ENCODE results near the gene PHF1.

PHF1 gene

DNA sequence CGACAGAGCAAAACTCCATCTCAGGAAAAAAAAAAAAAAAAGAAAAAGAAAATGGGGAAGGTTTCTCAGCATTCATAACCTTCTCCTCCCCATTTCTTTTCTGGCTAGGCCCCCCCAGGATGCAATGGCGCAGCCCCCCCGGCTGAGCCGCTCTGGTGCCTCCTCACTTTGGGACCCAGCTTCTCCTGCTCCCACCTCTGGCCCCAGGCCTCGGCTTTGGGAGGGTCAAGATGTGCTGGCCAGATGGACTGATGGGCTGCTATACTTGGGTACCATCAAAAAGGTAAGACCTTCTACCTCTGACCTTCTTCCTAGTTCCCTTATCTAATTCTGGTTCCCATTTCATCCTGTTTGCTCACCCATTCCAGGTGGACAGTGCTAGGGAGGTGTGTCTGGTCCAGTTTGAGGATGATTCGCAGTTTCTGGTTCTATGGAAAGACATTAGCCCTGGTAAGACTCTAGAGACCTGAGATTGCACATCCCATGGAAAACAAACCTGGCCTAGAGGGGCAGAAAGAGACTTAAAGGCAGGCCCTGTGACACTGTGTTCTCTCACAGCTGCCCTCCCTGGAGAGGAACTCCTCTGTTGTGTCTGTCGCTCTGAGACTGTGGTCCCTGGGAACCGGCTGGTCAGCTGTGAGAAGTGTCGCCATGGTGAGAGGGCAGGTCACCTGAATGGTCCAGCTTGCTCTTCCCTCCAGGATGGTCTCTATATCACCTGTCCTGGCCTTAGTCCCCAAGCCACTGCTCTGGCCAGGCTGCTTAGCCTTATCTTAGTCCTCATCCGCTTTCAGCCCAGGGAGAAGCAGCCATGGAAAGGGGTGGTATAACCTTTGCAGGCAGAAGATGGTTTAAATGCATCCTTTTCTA lies 1.6 kb downstream of the PHF1 start:
- H3K27ac ChIP-seq = peak overlapping the region; percentile 19 to 90
- TF ChIP-seq, protein P1, sequence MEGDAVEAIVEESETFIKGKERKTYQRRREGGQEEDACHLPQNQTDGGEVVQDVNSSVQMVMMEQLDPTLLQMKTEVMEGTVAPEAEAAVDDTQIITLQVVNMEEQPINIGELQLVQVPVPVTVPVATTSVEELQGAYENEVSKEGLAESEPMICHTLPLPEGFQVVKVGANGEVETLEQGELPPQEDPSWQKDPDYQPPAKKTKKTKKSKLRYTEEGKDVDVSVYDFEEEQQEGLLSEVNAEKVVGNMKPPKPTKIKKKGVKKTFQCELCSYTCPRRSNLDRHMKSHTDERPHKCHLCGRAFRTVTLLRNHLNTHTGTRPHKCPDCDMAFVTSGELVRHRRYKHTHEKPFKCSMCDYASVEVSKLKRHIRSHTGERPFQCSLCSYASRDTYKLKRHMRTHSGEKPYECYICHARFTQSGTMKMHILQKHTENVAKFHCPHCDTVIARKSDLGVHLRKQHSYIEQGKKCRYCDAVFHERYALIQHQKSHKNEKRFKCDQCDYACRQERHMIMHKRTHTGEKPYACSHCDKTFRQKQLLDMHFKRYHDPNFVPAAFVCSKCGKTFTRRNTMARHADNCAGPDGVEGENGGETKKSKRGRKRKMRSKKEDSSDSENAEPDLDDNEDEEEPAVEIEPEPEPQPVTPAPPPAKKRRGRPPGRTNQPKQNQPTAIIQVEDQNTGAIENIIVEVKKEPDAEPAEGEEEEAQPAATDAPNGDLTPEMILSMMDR (IDR thresholded peaks at IDR 0.05) = no peak

DNA sequence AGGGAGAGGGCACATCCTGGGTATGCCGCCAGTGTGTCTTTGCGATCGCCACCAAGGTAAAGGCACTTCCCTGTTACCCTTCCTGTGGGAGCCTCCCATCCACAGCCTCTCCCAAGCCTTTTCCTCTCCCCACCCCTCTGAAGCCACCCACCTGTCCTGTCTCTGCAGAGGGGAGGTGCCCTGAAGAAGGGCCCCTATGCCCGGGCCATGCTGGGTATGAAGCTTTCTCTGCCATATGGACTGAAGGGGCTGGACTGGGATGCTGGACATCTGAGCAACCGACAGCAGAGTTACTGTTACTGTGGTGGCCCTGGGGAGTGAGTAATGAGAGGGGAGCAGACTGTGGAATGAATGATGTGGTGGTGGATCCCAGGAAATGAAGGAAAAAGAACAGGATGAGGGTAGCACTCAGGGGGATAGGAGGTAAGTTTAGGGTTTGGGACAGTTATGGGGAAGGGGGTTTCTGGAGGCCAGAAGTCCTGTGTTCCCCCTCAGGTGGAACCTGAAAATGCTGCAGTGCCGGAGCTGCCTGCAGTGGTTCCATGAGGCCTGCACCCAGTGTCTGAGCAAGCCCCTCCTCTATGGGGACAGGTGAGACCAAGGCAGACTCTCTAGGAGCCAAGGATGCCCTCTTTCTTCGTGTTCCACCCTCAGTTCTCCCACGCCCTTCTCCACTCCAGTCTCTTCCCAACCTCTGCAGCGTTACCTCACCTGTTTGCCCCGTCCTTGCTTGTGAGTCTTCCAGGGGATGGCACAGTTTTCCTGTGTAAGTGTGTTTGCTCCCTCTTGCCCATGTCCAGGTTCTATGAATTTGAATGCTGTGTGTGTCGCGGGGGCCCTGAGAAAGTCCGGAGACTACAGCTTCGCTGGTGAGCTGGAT lies 2.7 kb downstream of the PHF1 start:
- no peak for DNase-seq (ENCODE audit: low spot score)
- Histone ChIP-seq H3K27ac (peak overlapping the region in 1 of 2 donors; percentile 19), H3K4me3 (no peak overlapping the region)
- TF ChIP-seq, protein P1 (IDR thresholded peaks at IDR 0.05) = no peak

More for the DNA sequence above, 1.6 kb downstream of the PHF1 start:
- no peak for DNase-seq (ENCODE audit: low spot score)
- H3K4me3 ChIP-seq = peak overlapping the region; percentile 95

DNA sequence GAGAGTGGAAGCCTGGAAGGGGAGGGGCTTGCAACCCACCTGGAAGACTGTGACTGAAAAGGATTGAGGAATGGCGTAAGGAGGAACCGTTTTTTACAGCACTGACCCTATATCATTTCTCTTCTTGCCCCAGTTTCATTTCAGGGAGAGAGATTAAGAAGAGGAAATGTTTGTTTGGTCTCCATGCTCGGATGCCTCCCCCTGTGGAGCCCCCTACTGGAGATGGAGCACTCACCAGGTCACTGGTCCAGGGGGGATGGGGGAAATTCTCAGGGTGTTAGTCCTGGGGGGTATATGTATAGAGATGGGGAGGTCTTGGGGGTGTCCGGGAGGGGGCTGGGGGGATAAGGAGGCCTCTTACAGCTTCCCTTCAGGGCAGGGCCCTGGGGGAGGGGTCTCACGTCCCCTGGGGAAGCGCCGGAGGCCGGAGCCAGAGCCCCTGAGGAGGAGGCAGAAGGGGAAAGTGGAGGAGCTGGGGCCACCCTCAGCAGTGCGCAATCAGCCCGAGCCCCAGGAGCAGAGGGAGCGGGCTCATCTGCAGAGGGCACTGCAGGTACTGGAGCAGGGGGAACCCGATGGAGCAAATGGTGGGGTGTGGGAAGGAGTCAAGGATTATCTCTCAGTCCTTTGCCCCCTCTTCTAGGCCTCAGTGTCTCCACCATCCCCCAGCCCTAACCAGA lies 3.9 kb downstream of the PHF1 start:
- DNase-seq (ENCODE audit: low spot score) = no peak
- no peak overlapping the region for H3K4me3 ChIP-seq
- H3K27ac ChIP-seq = no peak overlapping the region
- TF ChIP-seq, protein P1 (IDR thresholded peaks at IDR 0.05) = no peak

DNA sequence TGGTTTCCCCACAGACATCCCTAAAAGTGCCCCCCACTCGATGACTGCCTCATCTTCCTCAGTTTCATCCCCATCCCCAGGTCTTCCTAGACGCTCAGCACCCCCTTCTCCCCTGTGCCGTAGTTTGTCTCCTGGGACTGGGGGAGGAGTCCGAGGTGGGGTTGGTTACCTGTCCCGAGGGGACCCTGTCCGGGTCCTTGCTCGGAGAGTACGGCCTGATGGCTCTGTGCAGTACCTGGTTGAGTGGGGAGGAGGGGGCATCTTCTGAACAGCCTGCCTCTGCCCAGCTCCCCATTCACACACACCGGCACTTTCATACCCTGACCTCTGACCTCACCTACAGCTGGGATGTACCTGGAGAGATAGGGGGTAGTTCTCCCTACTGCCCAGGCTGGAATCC lies 5.0 kb downstream of the PHF1 start:
- DNase-seq (ENCODE audit: low spot score) = no peak
- H3K4me3 ChIP-seq = no peak overlapping the region
- H3K27ac ChIP-seq = no peak overlapping the region
- TF ChIP-seq, protein P1 (IDR thresholded peaks at IDR 0.05) = no peak

DNA sequence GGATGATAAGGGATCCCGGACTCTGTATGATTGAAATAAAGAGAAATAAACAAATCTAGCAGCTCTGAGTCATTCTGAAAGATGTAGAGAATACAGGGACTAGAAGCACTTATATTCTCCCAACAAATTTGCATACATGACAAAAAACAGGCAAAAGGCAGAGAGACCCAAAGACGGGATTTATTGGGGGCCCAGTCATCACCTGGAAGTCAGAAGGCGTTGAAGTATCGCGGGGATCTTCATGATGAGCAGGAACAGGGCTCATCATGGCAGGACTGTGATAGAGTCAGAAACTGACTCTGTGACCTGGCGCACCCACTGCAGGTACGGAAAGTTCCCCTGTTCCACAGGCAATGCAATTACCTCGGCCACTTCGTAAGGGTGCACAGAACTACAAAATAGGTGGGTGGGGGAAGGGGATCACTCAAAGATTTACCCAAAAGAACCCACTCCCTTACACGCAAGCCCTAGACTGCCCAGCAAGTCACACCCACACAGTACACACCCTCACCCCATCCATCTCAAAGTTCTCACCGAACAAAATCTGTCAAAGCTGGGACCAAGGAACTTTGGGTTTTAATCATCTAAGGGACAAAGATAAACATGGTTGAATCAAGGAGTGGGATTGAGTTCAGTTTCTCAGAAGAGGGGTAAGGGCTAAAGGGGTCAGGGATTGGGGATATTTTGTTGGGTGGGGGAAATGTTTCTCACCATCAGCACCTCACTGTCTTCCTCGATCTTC lies 5.7 kb downstream of the PHF1 start:
- H3K27ac ChIP-seq = peak overlapping the region; percentile 86 to 95
- no peak for DNase-seq (ENCODE audit: low spot score)
- H3K4me3 ChIP-seq = peak overlapping the region; percentile 74
- TF ChIP-seq, protein P1 (IDR thresholded peaks at IDR 0.05) = no peak

Data from coronary artery (tissue), 2 donors.